Activated T-helper 1 cell treated with anti-CD3 and anti-CD28 coated beads, Interleukin-2, amount 50 U/mL, for 16 hours (primary cell): Measurements from ENCODE around the gene SLC24A3.

Source experiments
- DNase-seq, 2 donors: peaks; one replicate each; pipeline ENCODE4 v3.0.0-alpha.2; 2020; ENCODE audit warnings: low read depth in 1 of 2, low spot score in 1 of 2

The SLC24A3 gene

GRCh38 chr20:19212469-19212815, at the start of gene SLC24A3:
TSS of gene SLC24A3 (plus strand) at chr20:19212642.
- DNase-seq, result no peak

GRCh38 chr20:19170148-19170547, 42.3 kb upstream of the SLC24A3 start:
- no peak for DNase-seq

- no peak for DNase-seq
Measured at GRCh38 chr20:19172637-19173036, 39.8 kb upstream of the SLC24A3 start.

- DNase-seq, result no peak
Measured at GRCh38 chr20:19176470-19177052, 35.9 kb upstream of the SLC24A3 start.

- DNase-seq, result no peak
Measured at GRCh38 chr20:19181552-19181951, 30.9 kb upstream of the SLC24A3 start.

- DNase-seq, result no peak
Measured at GRCh38 chr20:19185083-19185482, 27.4 kb upstream of the SLC24A3 start.

- no peak for DNase-seq
Measured at GRCh38 chr20:19193349-19193748, 19.1 kb upstream of the SLC24A3 start.

GRCh38 chr20:19205981-19206396, 6.5 kb upstream of the SLC24A3 start:
- DNase-seq, result no peak

- DNase-seq, result no peak
Measured at GRCh38 chr20:19207541-19207940, 4.9 kb upstream of the SLC24A3 start.

GRCh38 chr20:19210391-19211155, 1.9 kb upstream of the SLC24A3 start:
- no peak for DNase-seq

GRCh38 chr20:19211252-19211651, 1.2 kb upstream of the SLC24A3 start:
- no peak for DNase-seq

GRCh38 chr20:19211661-19212468, 577 bp upstream of the SLC24A3 start:
- no peak for DNase-seq

- no peak for DNase-seq
Measured at GRCh38 chr20:19212821-19213502, 520 bp downstream of the SLC24A3 start.

- DNase-seq, result no peak
Measured at GRCh38 chr20:19213946-19214490, 1.6 kb downstream of the SLC24A3 start.

- DNase-seq, result no peak
Measured at GRCh38 chr20:19218411-19218810, 6.0 kb downstream of the SLC24A3 start.

- DNase-seq, result no peak
Measured at GRCh38 chr20:19222520-19223040, 10.1 kb downstream of the SLC24A3 start.

- DNase-seq, result no peak
Measured at GRCh38 chr20:19223640-19224039, 11.2 kb downstream of the SLC24A3 start.

GRCh38 chr20:19231359-19232035, 19.1 kb downstream of the SLC24A3 start:
- DNase-seq, result no peak

- no peak for DNase-seq
Measured at GRCh38 chr20:19232997-19233794, 20.8 kb downstream of the SLC24A3 start.
